OCI-LY1 (cell line): ENCODE results near the gene MLC1.

Experiments
- H2AFZ ChIP-seq: fragments of 200-600 bp; sonication (generic), shearing (Covaris generic); 2 replicates; pipeline ENCODE4 v1.6.0; 2014; ENCODE audit warnings: antibody characterized with exemption, mild to moderate bottlenecking, low read length
- H3F3A ChIP-seq: fragments of 200-600 bp; sonication (generic), shearing (Covaris generic); 2 replicates; pipeline ENCODE4 v1.6.0; 2014; ENCODE audit warnings: mild to moderate bottlenecking, antibody characterized with exemption, low read length, moderate library complexity; ENCODE audit not compliant: insufficient read depth
- H3K27ac ChIP-seq: fragments of 200-600 bp; sonication (generic); 2 replicates; pipeline ENCODE4 v1.5.1; 2014; ENCODE audit warnings: low read length, mixed run types, mild to moderate bottlenecking, low read depth; ENCODE audit not compliant: poor library complexity, severe bottlenecking
- H3K27me3 ChIP-seq: fragments of 200-600 bp; sonication (generic); 2 replicates; pipeline ENCODE4 v1.6.0; 2014; ENCODE audit warnings: antibody characterized with exemption, mild to moderate bottlenecking, low read length, moderate library complexity; ENCODE audit not compliant: insufficient read depth
- H3K36me3 ChIP-seq: fragments of 200-600 bp; sonication (generic); 2 replicates; pipeline ENCODE4 v1.6.1; 2014; ENCODE audit warnings: mild to moderate bottlenecking, antibody characterized with exemption, low read length, moderate library complexity, mixed read lengths; ENCODE audit not compliant: insufficient read depth
- H3K4me1 ChIP-seq: fragments of 200-600 bp; sonication (generic); 2 replicates; pipeline ENCODE4 v1.5.1; 2014; ENCODE audit warnings: mild to moderate bottlenecking, low read length, moderate library complexity; ENCODE audit not compliant: insufficient read depth, severe bottlenecking
- H3K4me2 ChIP-seq: fragments of 200-600 bp; sonication (generic), shearing (Covaris generic); 2 replicates; pipeline ENCODE4 v1.6.1; 2014; ENCODE audit warnings: low read length
- H3K4me3 ChIP-seq: fragments of 200-600 bp; sonication (generic); 2 replicates; pipeline ENCODE4 v1.5.1; 2014; ENCODE audit warnings: low read length, low read depth, mild to moderate bottlenecking, mixed read lengths; ENCODE audit not compliant: poor library complexity, severe bottlenecking
- H3K79me2 ChIP-seq: fragments of 200-600 bp; shearing (Covaris generic); 2 replicates; pipeline ENCODE4 v1.6.1; 2016; ENCODE audit warnings: mixed run types, low read length, mixed read lengths; ENCODE audit not compliant: insufficient read depth
- H3K9ac ChIP-seq: fragments of 200-600 bp; sonication (generic), shearing (Covaris generic); 2 replicates; pipeline ENCODE4 v1.6.1; 2014; ENCODE audit warnings: mild to moderate bottlenecking, low read length, mixed read lengths
- H3K9me2 ChIP-seq: fragments of 200-600 bp; sonication (generic), shearing (Covaris generic); 2 replicates; pipeline ENCODE4 v1.6.1; 2014; ENCODE audit warnings: low read depth, mild to moderate bottlenecking, low read length, mixed read lengths
- H3K9me3 ChIP-seq: fragments of 200-600 bp; shearing (Covaris generic); 2 replicates; pipeline ENCODE4 v1.6.1; 2014; ENCODE audit warnings: low read length, mixed read lengths
- H4K20me1 ChIP-seq: fragments of 200-600 bp; sonication (generic), shearing (Covaris generic); 2 replicates; pipeline ENCODE4 v1.6.0; 2016; ENCODE audit warnings: mild to moderate bottlenecking, low read length; ENCODE audit not compliant: insufficient read depth
- CTCF ChIP-seq: fragments of 200-600 bp; sonication (generic), shearing (Covaris generic); IDR thresholded peaks from 2 replicates; pipeline ENCODE4 v1.5.1; 2017; ENCODE audit warnings: mild to moderate bottlenecking, antibody characterized with exemption, low read length, moderate library complexity, mixed read lengths
- EZH2 ChIP-seq: fragments of 200-600 bp; sonication (generic), shearing (Covaris generic); IDR thresholded peaks from 2 replicates; pipeline ENCODE4 v1.8.0; 2017; ENCODE audit warnings: borderline replicate concordance, mixed run types, mild to moderate bottlenecking, antibody characterized with exemption, low read length, moderate library complexity, mixed read lengths

MLC1 gene

GRCh38 chr22:50118557-50119168 is 33.4 kb upstream of the MLC1 start:
- no peak overlapping the region for H3K9ac ChIP-seq
- no peak overlapping the region for H3K4me3 ChIP-seq
- H3K27ac ChIP-seq: no peak overlapping the region
- H3K27me3 ChIP-seq: no peaks in the 10 kb centered on the region
- H3F3A ChIP-seq: no peaks in the 10 kb centered on the region
- no peak overlapping the region for H2AFZ ChIP-seq
- no peaks in the 10 kb centered on the region for H3K36me3 ChIP-seq
- TF ChIP-seq CTCF (no peak), EZH2 (no peak)
- no peak overlapping the region for H3K4me2 ChIP-seq
- H3K79me2 ChIP-seq: no peaks in the 10 kb centered on the region
- no peaks in the 10 kb centered on the region for H3K9me2 ChIP-seq
- H4K20me1 ChIP-seq: no peaks in the 10 kb centered on the region
- H3K4me1 ChIP-seq: peaks cover 15% of the 10 kb centered on the region
- H3K9me3 ChIP-seq: no peaks in the 10 kb centered on the region; the same call in 1 of the 2 replicates

- Histone ChIP-seq H3K27ac (no peak overlapping the region), H3K79me2 (no peaks in the 10 kb centered on the region), H3K9ac (no peak overlapping the region), H3K27me3 (no peaks in the 10 kb centered on the region), H3K9me2 (no peaks in the 10 kb centered on the region), H3K36me3 (no peaks in the 10 kb centered on the region), H2AFZ (no peak overlapping the region), H3K4me3 (no peak overlapping the region), H3K4me2 (no peak overlapping the region), H3K9me3 (no peaks in the 10 kb centered on the region; the same call in 1 of the 2 replicates), H4K20me1 (no peaks in the 10 kb centered on the region), H3K4me1 (peaks cover 18% of the 10 kb centered on the region), H3F3A (no peaks in the 10 kb centered on the region)
- TF ChIP-seq CTCF: no peak
- TF ChIP-seq EZH2: no peak
Measured at GRCh38 chr22:50118129-50118528, 32.9 kb upstream of the MLC1 start.

GRCh38 chr22:50117168-50117762 is 32.0 kb upstream of the MLC1 start:
- H3K27me3 ChIP-seq: no peaks in the 10 kb centered on the region

More at GRCh38 chr22:50117168-50117762, 32.0 kb upstream of the MLC1 start:
- Histone ChIP-seq H3K9me2 (no peaks in the 10 kb centered on the region), H3K36me3 (no peaks in the 10 kb centered on the region), H2AFZ (no peak overlapping the region), H3K4me2 (no peak overlapping the region), H3K9ac (no peak overlapping the region), H3K9me3 (no peaks in the 10 kb centered on the region), H3F3A (no peaks in the 10 kb centered on the region), H3K27ac (no peak overlapping the region), H3K79me2 (no peaks in the 10 kb centered on the region), H3K4me3 (no peak overlapping the region), H4K20me1 (no peaks in the 10 kb centered on the region), H3K4me1 (peaks cover 27% of the 10 kb centered on the region)
- TF ChIP-seq CTCF (no peak), EZH2 (no peak)
